HL-60 (cell line): ENCODE data around the gene PON1.

Experiments used
- DNase-seq, 2 experiments: peaks; one replicate each; pipeline ENCODE4 v3.0.0-alpha.2; 2010 to 2020; ENCODE audit warnings: low read depth in 1 of 2, low spot score in 1 of 2
- H3K27ac ChIP-seq: fragments of 250-450 bp; sonication (Bioruptor Pico); replicated peaks from 2 replicates; pipeline ENCODE4 v1.5.1; 2020; ENCODE audit warnings: mild to moderate bottlenecking, moderate library complexity
- H3K27me3 ChIP-seq: fragments of 250-450 bp; sonication (Bioruptor Pico); 2 replicates; pipeline ENCODE4 v1.5.1; 2021; ENCODE audit warnings: mild to moderate bottlenecking, moderate library complexity; ENCODE audit not compliant: insufficient read depth, poor library complexity, severe bottlenecking
- H3K4me3 ChIP-seq: replicated peaks from 2 replicates; pipeline ENCODE4 v1.5.1; 2011; ENCODE audit warnings: mild to moderate bottlenecking, control low read depth, low read length; ENCODE audit not compliant: insufficient read depth
- GABPA ChIP-seq: IDR thresholded peaks from 2 replicates; pipeline ENCODE4 v1.6.1; 2012; ENCODE audit warnings: low read depth
- POLR2AphosphoS5 ChIP-seq: IDR thresholded peaks from 2 replicates; pipeline ENCODE4 v1.6.1; 2012; ENCODE audit warnings: low read depth
- SPI1 ChIP-seq: IDR thresholded peaks from 2 replicates; pipeline ENCODE4 v1.6.1; 2012; ENCODE audit warnings: low read depth, mild to moderate bottlenecking, borderline replicate concordance
- TF ChIP-seq, protein P1 (sequence below): IDR thresholded peaks from 2 replicates; pipeline ENCODE4 v1.6.1; 2012; ENCODE audit warnings: low read depth; ENCODE audit not compliant: insufficient replicate concordance
- TF ChIP-seq, protein P2 (sequence below): IDR thresholded peaks from one replicate; pipeline ENCODE4 v1.5.1; 2011; ENCODE audit warnings: low read length, control low read depth, inconsistent platforms; ENCODE audit not compliant: insufficient read depth

PON1 gene

GRCh38 chr7:95367606-95368005 is 43.3 kb upstream of the PON1 start:
- TF ChIP-seq GABPA, result no peak
- TF ChIP-seq, protein P1, sequence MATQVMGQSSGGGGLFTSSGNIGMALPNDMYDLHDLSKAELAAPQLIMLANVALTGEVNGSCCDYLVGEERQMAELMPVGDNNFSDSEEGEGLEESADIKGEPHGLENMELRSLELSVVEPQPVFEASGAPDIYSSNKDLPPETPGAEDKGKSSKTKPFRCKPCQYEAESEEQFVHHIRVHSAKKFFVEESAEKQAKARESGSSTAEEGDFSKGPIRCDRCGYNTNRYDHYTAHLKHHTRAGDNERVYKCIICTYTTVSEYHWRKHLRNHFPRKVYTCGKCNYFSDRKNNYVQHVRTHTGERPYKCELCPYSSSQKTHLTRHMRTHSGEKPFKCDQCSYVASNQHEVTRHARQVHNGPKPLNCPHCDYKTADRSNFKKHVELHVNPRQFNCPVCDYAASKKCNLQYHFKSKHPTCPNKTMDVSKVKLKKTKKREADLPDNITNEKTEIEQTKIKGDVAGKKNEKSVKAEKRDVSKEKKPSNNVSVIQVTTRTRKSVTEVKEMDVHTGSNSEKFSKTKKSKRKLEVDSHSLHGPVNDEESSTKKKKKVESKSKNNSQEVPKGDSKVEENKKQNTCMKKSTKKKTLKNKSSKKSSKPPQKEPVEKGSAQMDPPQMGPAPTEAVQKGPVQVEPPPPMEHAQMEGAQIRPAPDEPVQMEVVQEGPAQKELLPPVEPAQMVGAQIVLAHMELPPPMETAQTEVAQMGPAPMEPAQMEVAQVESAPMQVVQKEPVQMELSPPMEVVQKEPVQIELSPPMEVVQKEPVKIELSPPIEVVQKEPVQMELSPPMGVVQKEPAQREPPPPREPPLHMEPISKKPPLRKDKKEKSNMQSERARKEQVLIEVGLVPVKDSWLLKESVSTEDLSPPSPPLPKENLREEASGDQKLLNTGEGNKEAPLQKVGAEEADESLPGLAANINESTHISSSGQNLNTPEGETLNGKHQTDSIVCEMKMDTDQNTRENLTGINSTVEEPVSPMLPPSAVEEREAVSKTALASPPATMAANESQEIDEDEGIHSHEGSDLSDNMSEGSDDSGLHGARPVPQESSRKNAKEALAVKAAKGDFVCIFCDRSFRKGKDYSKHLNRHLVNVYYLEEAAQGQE, result no peak
- no peak for TF ChIP-seq SPI1
- TF ChIP-seq POLR2AphosphoS5, result no peak
- TF ChIP-seq, protein P2, sequence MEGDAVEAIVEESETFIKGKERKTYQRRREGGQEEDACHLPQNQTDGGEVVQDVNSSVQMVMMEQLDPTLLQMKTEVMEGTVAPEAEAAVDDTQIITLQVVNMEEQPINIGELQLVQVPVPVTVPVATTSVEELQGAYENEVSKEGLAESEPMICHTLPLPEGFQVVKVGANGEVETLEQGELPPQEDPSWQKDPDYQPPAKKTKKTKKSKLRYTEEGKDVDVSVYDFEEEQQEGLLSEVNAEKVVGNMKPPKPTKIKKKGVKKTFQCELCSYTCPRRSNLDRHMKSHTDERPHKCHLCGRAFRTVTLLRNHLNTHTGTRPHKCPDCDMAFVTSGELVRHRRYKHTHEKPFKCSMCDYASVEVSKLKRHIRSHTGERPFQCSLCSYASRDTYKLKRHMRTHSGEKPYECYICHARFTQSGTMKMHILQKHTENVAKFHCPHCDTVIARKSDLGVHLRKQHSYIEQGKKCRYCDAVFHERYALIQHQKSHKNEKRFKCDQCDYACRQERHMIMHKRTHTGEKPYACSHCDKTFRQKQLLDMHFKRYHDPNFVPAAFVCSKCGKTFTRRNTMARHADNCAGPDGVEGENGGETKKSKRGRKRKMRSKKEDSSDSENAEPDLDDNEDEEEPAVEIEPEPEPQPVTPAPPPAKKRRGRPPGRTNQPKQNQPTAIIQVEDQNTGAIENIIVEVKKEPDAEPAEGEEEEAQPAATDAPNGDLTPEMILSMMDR, result no peak
- Histone ChIP-seq H3K27ac (no peak overlapping the region), H3K4me3 (no peak overlapping the region), H3K27me3 (no peaks in the 10 kb centered on the region)
- DNase-seq, result no peak

DNA sequence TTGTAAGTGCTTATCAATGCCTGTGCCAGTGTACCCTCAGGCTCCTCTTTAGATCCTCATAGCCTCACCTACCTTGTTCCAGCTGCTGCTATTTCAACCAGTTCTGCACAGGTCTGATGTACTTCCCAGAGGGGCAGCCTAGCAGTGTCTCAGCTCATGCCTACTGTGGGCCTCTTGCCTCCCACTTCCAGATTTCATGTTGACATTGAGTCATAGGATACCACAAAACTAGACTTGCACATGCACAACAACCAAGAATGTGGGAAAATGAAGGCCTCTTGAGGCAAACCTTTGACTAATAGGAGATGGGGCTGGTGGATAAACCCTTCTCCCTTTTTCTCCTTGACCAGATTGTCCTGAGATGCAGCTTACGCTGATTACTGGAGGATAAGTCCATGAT is 40.8 kb upstream of the PON1 start:
- TF ChIP-seq, protein P2, result no peak
- TF ChIP-seq SPI1, result no peak
- no peak for TF ChIP-seq POLR2AphosphoS5
- TF ChIP-seq, protein P1, result no peak
- TF ChIP-seq GABPA, result no peak
- no peak overlapping the region for H3K27ac ChIP-seq

GRCh38 chr7:95357623-95358022 is 33.3 kb upstream of the PON1 start:
- DNase-seq, result no peak
- H3K4me3 ChIP-seq, result no peak overlapping the region
- H3K27me3 ChIP-seq, result no peaks in the 10 kb centered on the region
- no peak overlapping the region for H3K27ac ChIP-seq
- no peak for TF ChIP-seq POLR2AphosphoS5
- TF ChIP-seq SPI1, result no peak
- TF ChIP-seq, protein P2, result no peak
- TF ChIP-seq GABPA, result no peak
- TF ChIP-seq, protein P1, result no peak

More for the DNA sequence above, 40.8 kb upstream of the PON1 start:
- Histone ChIP-seq H3K4me3 (no peak overlapping the region), H3K27me3 (no peaks in the 10 kb centered on the region)
- no peak for DNase-seq
